ENCODE measurements around the gene FAM241A. TPM values are rescaled to one million over a fixed set of nuclear protein-coding genes. Genes with fewer than 3 reads are reported as not detected.

FAM241A gene
- total and polyA plus RNA-seq, 2 donors (not counting 1 experiment from before 2014, with no cell fraction given) = 1.2 to 1.7 TPM

GRCh38 chr4:112112590-112113170 is 32.6 kb upstream of the FAM241A start:
- no peak overlapping the region for H3K4me3 ChIP-seq (replicated peaks in 1 of 4; ENCODE audit: control extremely low read depth in 1 of 4, insufficient read depth in 1 of 4, low read depth in 3 of 4, low read length in 4 of 4)
- TF ChIP-seq EZH2 (IDR thresholded peaks at IDR 0.05; ENCODE audit: low read length, missing control alignments) (no peak), CTCF (conservative IDR thresholded peaks at IDR 0.05 in 1 of 2, IDR thresholded peaks at IDR 0.05 in 1 of 2; ENCODE audit: low read depth in 1 of 2, low read length in 2 of 2) (no peak)
- H3K36me3 ChIP-seq (ENCODE audit: control insufficient read depth, insufficient read depth, low read length) = no peaks in the 10 kb centered on the region
- no peaks in the 10 kb centered on the region for H3K79me2 ChIP-seq (ENCODE audit: control insufficient read depth, insufficient read depth, low read length)
- no peaks in the 10 kb centered on the region for H3K27me3 ChIP-seq (ENCODE audit: control insufficient read depth, insufficient read depth, low read length)
- H3K9ac ChIP-seq (ENCODE audit: insufficient read depth, low read length) = no peak overlapping the region
- no peak overlapping the region for H3K27ac ChIP-seq (ENCODE audit: insufficient read depth, low read length)
- peak overlapping the region; percentile 19 for H2AFZ ChIP-seq (ENCODE audit: low read length)
- H3K4me1 ChIP-seq (ENCODE audit: control insufficient read depth, extremely low read depth, insufficient read depth, low read length) = peaks cover 3% of the 10 kb centered on the region
- DNase-seq (ENCODE audit: low read depth in 2 of 2) = peak in 1 of 2 donors; percentile 59
- no peaks in the 10 kb centered on the region for H3K9me3 ChIP-seq (ENCODE audit: control insufficient read depth, insufficient read depth, low read depth, low read length)
- no peaks in the 10 kb centered on the region for H4K20me1 ChIP-seq (ENCODE audit: control insufficient read depth, extremely low read depth, insufficient read depth, low read length)
- no peak overlapping the region for H3K4me2 ChIP-seq (ENCODE audit: extremely low read depth, insufficient read depth, low read length)

GRCh38 chr4:112113864-112114263 is 31.4 kb upstream of the FAM241A start:
- Histone ChIP-seq H3K9me3 (ENCODE audit: control insufficient read depth, insufficient read depth, low read depth, low read length) (no peaks in the 10 kb centered on the region), H3K4me3 (replicated peaks in 1 of 4; ENCODE audit: control extremely low read depth in 1 of 4, insufficient read depth in 1 of 4, low read depth in 3 of 4, low read length in 4 of 4) (no peak overlapping the region), H3K9ac (ENCODE audit: insufficient read depth, low read length) (no peak overlapping the region), H3K27me3 (ENCODE audit: control insufficient read depth, insufficient read depth, low read length) (no peaks in the 10 kb centered on the region), H4K20me1 (ENCODE audit: control insufficient read depth, extremely low read depth, insufficient read depth, low read length) (no peaks in the 10 kb centered on the region), H3K79me2 (ENCODE audit: control insufficient read depth, insufficient read depth, low read length) (no peaks in the 10 kb centered on the region), H3K4me2 (ENCODE audit: extremely low read depth, insufficient read depth, low read length) (no peak overlapping the region), H3K27ac (ENCODE audit: insufficient read depth, low read length) (no peak overlapping the region), H2AFZ (ENCODE audit: low read length) (no peak overlapping the region), H3K36me3 (ENCODE audit: control insufficient read depth, insufficient read depth, low read length) (no peaks in the 10 kb centered on the region), H3K4me1 (ENCODE audit: control insufficient read depth, extremely low read depth, insufficient read depth, low read length) (peaks cover 3% of the 10 kb centered on the region)
- DNase-seq (ENCODE audit: low read depth in 2 of 2) = no peak
- no peak for TF ChIP-seq CTCF (conservative IDR thresholded peaks at IDR 0.05 in 1 of 2, IDR thresholded peaks at IDR 0.05 in 1 of 2; ENCODE audit: low read depth in 1 of 2, low read length in 2 of 2)
- no peak for TF ChIP-seq EZH2 (IDR thresholded peaks at IDR 0.05; ENCODE audit: low read length, missing control alignments)

GRCh38 chr4:112114452-112114851 is 30.8 kb upstream of the FAM241A start:
- Histone ChIP-seq H3K4me2 (ENCODE audit: extremely low read depth, insufficient read depth, low read length) (no peak overlapping the region), H3K79me2 (ENCODE audit: control insufficient read depth, insufficient read depth, low read length) (no peaks in the 10 kb centered on the region)

More at GRCh38 chr4:112114452-112114851, 30.8 kb upstream of the FAM241A start:
- H3K9me3 ChIP-seq (ENCODE audit: control insufficient read depth, insufficient read depth, low read depth, low read length) = no peaks in the 10 kb centered on the region
- DNase-seq (ENCODE audit: low read depth in 2 of 2) = no peak
- no peaks in the 10 kb centered on the region for H3K36me3 ChIP-seq (ENCODE audit: control insufficient read depth, insufficient read depth, low read length)
- no peak overlapping the region for H3K27ac ChIP-seq (ENCODE audit: insufficient read depth, low read length)
- H3K4me3 ChIP-seq (replicated peaks in 1 of 4; ENCODE audit: control extremely low read depth in 1 of 4, insufficient read depth in 1 of 4, low read depth in 3 of 4, low read length in 4 of 4) = no peak overlapping the region
- no peak overlapping the region for H2AFZ ChIP-seq (ENCODE audit: low read length)
- H3K4me1 ChIP-seq (ENCODE audit: control insufficient read depth, extremely low read depth, insufficient read depth, low read length) = peaks cover 3% of the 10 kb centered on the region
- H3K27me3 ChIP-seq (ENCODE audit: control insufficient read depth, insufficient read depth, low read length) = no peaks in the 10 kb centered on the region
- H4K20me1 ChIP-seq (ENCODE audit: control insufficient read depth, extremely low read depth, insufficient read depth, low read length) = no peaks in the 10 kb centered on the region
- TF ChIP-seq CTCF (conservative IDR thresholded peaks at IDR 0.05 in 1 of 2, IDR thresholded peaks at IDR 0.05 in 1 of 2; ENCODE audit: low read depth in 1 of 2, low read length in 2 of 2) = no peak
- TF ChIP-seq EZH2 (IDR thresholded peaks at IDR 0.05; ENCODE audit: low read length, missing control alignments) = no peak
- no peak overlapping the region for H3K9ac ChIP-seq (ENCODE audit: insufficient read depth, low read length)
